ENCODE data around the gene STARD10. TPM values are rescaled to one million over a fixed set of nuclear protein-coding genes. Genes with fewer than 3 reads are reported as not detected.

Gene STARD10
- total RNA-seq, 1 experiment from 2014 or later: 10.6 TPM

DNA sequence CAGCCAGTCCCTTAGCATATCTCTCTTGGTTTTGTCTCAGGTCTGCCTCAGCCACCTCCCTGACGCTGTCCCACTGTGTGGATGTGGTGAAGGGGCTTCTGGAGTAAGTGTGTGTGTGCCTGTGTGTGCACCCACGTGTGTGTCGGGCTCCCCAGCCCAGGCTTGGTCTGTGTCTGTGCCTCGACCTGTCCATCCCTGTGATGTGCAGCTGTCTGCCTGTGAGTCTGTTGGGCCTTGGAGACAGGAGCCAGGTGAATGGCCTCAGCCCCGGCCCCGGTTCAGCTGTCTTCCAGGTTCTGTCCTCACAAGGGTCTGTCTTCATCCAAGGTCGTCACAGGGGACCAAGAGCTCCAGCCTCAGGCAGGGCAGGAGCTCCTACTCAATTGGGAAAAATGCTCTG is 30.2 kb upstream of the STARD10 start:
- ChIA-PET CTCF (interaction anchor here (0.6 kb wide), 1 partner anchor 465 kb away, joined by 5 read pairs; no protein-coding TSS in a partner anchor), POLR2A (interaction anchor here (0.9 kb wide), 1 partner anchor 9 kb away, joined by 3 read pairs; no protein-coding TSS in a partner anchor)
- Mint-ChIP-seq H3K9me3 (ENCODE audit: unreplicated experiment) (no peaks in the 10 kb centered on the region), H3K4me1 (ENCODE audit: insufficient read depth, unreplicated experiment) (no peaks in the 10 kb centered on the region), H3K27me3 (ENCODE audit: insufficient read depth, unreplicated experiment) (no peaks in the 10 kb centered on the region), H3K36me3 (ENCODE audit: insufficient read depth, unreplicated experiment) (peaks cover 23% of the 10 kb centered on the region), H3K27ac (ENCODE audit: low read depth, unreplicated experiment) (no peak overlapping the region), H3K4me3 (ENCODE audit: unreplicated experiment) (no peak overlapping the region)
- intact Hi-C loops (cut with micrococcal nuclease): no loop called here
- no TSS peak for BruUV-seq (replicated peaks)
- TF ChIP-seq CTCF (IDR thresholded peaks at IDR 0.05; ENCODE audit: unreplicated experiment): no peak
- DNase-seq (ENCODE audit: unreplicated experiment): no peak

GRCh38 chr11:72823105-72823804 is 29.4 kb upstream of the STARD10 start:
- Mint-ChIP-seq H3K4me3 (ENCODE audit: unreplicated experiment) (no peak overlapping the region), H3K4me1 (ENCODE audit: insufficient read depth, unreplicated experiment) (no peaks in the 10 kb centered on the region), H3K36me3 (ENCODE audit: insufficient read depth, unreplicated experiment) (peaks cover 23% of the 10 kb centered on the region), H3K9me3 (ENCODE audit: unreplicated experiment) (no peaks in the 10 kb centered on the region), H3K27me3 (ENCODE audit: insufficient read depth, unreplicated experiment) (no peaks in the 10 kb centered on the region), H3K27ac (ENCODE audit: low read depth, unreplicated experiment) (no peak overlapping the region)
- BruUV-seq (replicated peaks): no TSS peak
- no peak for DNase-seq (ENCODE audit: unreplicated experiment)
- intact Hi-C loops (cut with micrococcal nuclease): no loop called here
- ChIA-PET CTCF (interaction anchor here (0.7 kb wide), 1 partner anchor 513 kb away, joined by 3 read pairs; no protein-coding TSS in a partner anchor), POLR2A (no interaction called here)
- no peak for TF ChIP-seq CTCF (IDR thresholded peaks at IDR 0.05; ENCODE audit: unreplicated experiment)

- peak; percentile 68 for DNase-seq (ENCODE audit: unreplicated experiment)
- no peaks in the 10 kb centered on the region for H3K9me3 Mint-ChIP-seq (ENCODE audit: unreplicated experiment)
- intact Hi-C loops (cut with micrococcal nuclease): no loop called here
- H3K4me3 Mint-ChIP-seq (ENCODE audit: unreplicated experiment): no peak overlapping the region
- ChIA-PET CTCF (interaction anchor here (0.5 to 1.3 kb wide), 3 partner anchors 9 to 571 kb away, joined by 3 to 6 read pairs (median 3); no protein-coding TSS in a partner anchor), POLR2A (interaction anchor here (0.7 to 1.2 kb wide), 3 partner anchors 9 to 369 kb away, joined by 3 read pairs; no protein-coding TSS in a partner anchor)
- no TSS peak for BruUV-seq (replicated peaks)
- no peaks in the 10 kb centered on the region for H3K4me1 Mint-ChIP-seq (ENCODE audit: insufficient read depth, unreplicated experiment)
- no peak overlapping the region for H3K27ac Mint-ChIP-seq (ENCODE audit: low read depth, unreplicated experiment)
- H3K36me3 Mint-ChIP-seq (ENCODE audit: insufficient read depth, unreplicated experiment): peaks cover 23% of the 10 kb centered on the region
- H3K27me3 Mint-ChIP-seq (ENCODE audit: insufficient read depth, unreplicated experiment): no peaks in the 10 kb centered on the region
- TF ChIP-seq CTCF (IDR thresholded peaks at IDR 0.05; ENCODE audit: unreplicated experiment): no peak
Measured at GRCh38 chr11:72821920-72822799, 28.3 kb upstream of the STARD10 start.

All from MCF 10A (cell line).